AML-193 (cell line): ENCODE data around the gene SMAD1.

ENCODE experiments used
- DNase-seq, 2 experiments: peaks; one replicate each; lab custom pipeline; 2025; lab: John Stamatoyannopoulos, UW

The SMAD1 gene

GRCh38 chr4:145489556-145489955, 7.9 kb downstream of the SMAD1 start:
- no peak for DNase-seq

- no peak for DNase-seq
Observed at GRCh38 chr4:145490361-145490760, 8.7 kb downstream of the SMAD1 start.

GRCh38 chr4:145490796-145491195, 9.1 kb downstream of the SMAD1 start:
- DNase-seq, result no peak

GRCh38 chr4:145492376-145492775, 10.7 kb downstream of the SMAD1 start:
- DNase-seq, result no peak

GRCh38 chr4:145493166-145493565, 11.5 kb downstream of the SMAD1 start:
- no peak for DNase-seq

- DNase-seq, result no peak
Observed at GRCh38 chr4:145494666-145495270, 13.1 kb downstream of the SMAD1 start.

- no peak for DNase-seq
Observed at GRCh38 chr4:145496292-145496691, 14.6 kb downstream of the SMAD1 start.

- DNase-seq, result no peak
Observed at GRCh38 chr4:145497199-145498149, 15.8 kb downstream of the SMAD1 start.

- DNase-seq, result no peak
Observed at GRCh38 chr4:145498430-145498829, 16.8 kb downstream of the SMAD1 start.

GRCh38 chr4:145501051-145501660, 19.5 kb downstream of the SMAD1 start:
- DNase-seq, result no peak

- DNase-seq, result no peak
Observed at GRCh38 chr4:145502809-145503208, 21.2 kb downstream of the SMAD1 start.

GRCh38 chr4:145503486-145504072, 21.9 kb downstream of the SMAD1 start:
- DNase-seq, result no peak

GRCh38 chr4:145505995-145506394, 24.3 kb downstream of the SMAD1 start:
- no peak for DNase-seq

GRCh38 chr4:145507636-145508035, 26.0 kb downstream of the SMAD1 start:
- no peak for DNase-seq

GRCh38 chr4:145511913-145512522, 30.4 kb downstream of the SMAD1 start:
- no peak for DNase-seq

- no peak for DNase-seq
Observed at GRCh38 chr4:145513020-145513621, 31.5 kb downstream of the SMAD1 start.

GRCh38 chr4:145520172-145520571, 38.5 kb downstream of the SMAD1 start:
- DNase-seq, result no peak

GRCh38 chr4:145521282-145521681, 39.6 kb downstream of the SMAD1 start:
- no peak for DNase-seq

GRCh38 chr4:145523117-145523516, 41.5 kb downstream of the SMAD1 start:
- DNase-seq, result no peak

- DNase-seq, result no peak
Observed at GRCh38 chr4:145524552-145524951, 42.9 kb downstream of the SMAD1 start.

GRCh38 chr4:145525291-145525740, 43.7 kb downstream of the SMAD1 start:
- DNase-seq, result no peak

GRCh38 chr4:145527773-145528172, 46.1 kb downstream of the SMAD1 start:
- no peak for DNase-seq
